Effector CD4-positive, alpha-beta T cell (primary cell): ENCODE results near the gene TSPYL2.

Experiments used
- DNase-seq: peaks from one replicate; pipeline ENCODE4 v3.0.0-alpha.2; 2020

Gene TSPYL2

DNA sequence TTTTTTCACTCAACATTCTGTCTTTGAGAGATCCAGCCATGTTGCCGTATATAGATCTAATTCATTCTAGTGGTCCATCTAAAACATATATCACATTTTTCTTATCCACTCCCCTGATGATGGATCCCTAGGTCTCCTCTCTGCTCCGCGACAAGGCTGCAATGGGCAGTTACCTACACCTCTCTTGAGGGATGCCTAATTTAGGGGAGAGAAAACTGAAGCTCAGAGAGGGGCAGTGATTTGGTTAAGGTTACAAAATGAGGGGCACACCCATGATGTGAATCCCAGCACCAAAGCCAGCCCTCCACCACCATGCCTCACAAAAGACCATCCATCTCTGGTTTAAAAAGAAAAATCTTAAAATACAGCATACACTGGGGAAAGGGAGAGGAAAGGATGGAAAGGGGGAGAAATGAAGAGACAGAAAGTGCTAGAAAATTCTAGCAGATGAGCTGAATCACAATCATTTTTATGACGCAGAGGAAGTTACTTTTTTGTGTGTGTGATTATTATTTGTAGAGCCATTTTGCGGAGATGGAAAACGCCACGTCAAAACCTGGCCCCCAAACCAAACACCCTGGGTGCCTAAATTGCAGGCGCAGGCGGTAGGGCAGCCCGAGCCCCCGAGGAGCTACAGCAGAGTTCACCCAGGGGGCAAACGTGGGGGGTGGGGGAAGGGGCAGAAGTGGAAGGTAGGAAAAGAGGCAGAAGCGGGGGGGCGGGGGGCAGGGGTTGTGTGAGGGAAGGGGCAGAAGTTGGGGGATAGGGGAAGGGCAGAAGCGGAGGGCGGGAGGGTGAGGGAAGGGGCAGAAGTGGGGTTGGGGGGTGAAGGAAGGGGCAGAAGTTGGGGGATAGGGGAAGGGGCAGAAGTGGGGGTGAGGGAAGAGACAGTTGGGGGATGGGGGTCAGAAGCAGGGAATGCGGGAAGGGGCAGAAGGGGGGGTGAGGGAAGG lies 1.3 kb upstream of the TSPYL2 start:
- no peak for DNase-seq

DNA sequence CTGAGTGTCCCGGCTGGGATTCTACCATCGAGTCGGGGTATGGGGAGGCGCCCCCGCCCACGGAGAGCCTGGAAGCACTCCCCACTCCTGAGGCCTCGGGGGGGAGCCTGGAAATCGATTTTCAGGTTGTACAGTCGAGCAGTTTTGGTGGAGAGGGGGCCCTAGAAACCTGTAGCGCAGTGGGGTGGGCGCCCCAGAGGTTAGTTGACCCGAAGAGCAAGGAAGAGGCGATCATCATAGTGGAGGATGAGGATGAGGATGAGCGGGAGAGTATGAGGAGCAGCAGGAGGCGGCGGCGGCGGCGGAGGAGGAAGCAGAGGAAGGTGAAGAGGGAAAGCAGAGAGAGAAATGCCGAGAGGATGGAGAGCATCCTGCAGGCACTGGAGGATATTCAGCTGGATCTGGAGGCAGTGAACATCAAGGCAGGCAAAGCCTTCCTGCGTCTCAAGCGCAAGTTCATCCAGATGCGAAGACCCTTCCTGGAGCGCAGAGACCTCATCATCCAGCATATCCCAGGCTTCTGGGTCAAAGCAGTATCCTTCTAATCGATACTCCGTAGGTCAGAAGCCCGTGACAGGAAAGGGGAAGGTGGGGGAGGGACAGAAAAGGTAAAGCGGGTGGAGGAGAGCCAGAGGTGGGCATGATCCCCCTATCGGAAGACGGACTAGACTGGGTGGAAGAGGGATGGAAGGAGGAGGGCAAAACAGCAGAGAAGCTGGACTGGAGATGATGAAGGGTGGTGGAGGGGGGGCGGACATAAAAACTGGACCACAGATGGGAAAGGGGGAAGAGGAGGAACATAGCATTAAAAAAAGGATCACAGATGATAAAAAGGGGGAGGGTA lies 828 bp downstream of the TSPYL2 start:
- no peak for DNase-seq

DNA sequence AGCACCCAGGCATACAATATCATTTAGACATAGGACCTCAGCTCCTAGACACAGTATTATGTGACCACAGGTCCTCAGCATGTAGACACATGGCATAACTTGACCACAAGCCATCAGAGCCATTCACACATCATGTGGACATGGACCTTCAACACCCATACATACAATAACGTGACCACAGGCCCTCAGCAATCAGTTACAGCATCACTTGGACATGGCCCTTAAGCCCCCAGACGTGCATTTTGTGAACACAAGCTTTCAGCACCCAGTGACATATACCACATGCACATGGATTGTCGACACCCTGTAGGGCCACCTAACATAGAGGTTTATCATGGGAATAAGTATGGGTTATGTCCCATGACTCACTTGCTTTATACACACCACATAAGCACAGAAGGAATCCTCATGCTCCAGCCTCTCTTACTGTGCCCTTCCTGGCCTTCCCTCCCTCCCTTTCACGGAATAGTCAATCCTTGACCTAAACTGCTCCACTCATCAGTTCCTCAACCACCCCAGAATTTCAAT lies 1.9 kb downstream of the TSPYL2 start:
- DNase-seq: no peak

DNA sequence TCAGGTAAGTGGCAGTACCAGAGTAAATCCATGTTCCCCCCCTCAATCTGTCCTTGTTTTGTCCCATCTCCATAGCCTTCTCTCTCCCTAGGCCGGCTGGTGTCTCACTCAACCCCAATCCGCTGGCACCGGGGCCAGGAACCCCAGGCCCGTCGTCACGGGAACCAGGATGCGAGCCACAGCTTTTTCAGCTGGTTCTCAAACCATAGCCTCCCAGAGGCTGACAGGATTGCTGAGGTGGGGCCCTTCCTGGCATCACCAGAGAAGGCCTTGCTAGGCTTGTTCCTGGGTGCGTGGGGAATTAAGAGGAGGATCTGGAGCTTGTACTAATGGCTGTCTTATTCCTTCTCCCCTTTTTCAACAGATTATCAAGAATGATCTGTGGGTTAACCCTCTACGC lies 2.7 kb downstream of the TSPYL2 start:
- DNase-seq: no peak

DNA sequence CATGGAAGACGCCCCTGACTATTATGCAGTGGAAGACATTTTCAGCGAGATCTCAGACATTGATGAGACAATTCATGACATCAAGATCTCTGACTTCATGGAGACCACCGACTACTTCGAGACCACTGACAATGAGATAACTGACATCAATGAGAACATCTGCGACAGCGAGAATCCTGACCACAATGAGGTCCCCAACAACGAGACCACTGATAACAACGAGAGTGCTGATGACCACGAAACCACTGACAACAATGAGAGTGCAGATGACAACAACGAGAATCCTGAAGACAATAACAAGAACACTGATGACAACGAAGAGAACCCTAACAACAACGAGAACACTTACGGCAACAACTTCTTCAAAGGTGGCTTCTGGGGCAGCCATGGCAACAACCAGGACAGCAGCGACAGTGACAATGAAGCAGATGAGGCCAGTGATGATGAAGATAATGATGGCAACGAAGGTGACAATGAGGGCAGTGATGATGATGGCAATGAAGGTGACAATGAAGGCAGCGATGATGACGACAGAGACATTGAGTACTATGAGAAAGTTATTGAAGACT lies 3.6 kb downstream of the TSPYL2 start:
- DNase-seq: no peak

DNA sequence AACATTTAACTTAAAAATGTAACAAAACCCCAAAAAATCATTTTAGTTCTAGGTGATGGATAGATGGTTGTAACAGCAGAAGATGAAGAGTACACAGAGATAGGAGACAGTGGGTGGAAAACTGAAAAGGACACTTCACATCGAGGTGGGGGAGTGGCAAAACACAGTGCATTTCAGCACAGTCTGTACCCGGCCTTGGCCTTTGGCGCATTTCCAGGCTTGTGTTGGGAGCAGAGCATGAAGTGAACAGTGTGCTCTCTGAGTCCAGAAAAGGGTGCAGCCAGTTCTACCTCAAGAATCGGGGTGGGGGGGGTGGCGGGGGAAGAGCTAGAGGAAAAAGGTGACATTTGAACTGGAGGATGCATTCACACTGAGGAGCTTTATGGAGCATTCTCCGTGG lies 4.3 kb downstream of the TSPYL2 start:
- no peak for DNase-seq

DNA sequence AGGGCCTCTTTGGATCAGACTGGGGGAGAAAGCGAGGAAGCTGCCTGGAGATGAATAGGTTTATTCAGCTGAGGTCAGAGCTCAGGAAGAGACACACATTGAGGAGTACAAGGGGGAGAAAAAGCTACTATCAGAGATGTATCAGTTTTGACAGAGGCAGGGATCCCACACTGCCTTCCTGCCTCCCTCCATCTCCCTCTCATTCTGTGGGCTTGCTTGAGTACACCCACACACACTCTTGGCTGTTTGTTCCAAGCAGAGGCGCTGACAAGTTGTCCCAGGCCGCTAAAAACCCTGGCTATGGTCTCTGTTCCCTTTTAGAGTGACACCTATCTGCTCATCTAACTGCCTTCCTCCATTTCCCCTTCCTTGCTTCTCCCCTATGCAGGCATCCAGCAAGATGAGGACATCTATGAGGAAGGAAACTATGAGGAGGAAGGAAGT lies 5.2 kb downstream of the TSPYL2 start:
- no peak for DNase-seq

DNA sequence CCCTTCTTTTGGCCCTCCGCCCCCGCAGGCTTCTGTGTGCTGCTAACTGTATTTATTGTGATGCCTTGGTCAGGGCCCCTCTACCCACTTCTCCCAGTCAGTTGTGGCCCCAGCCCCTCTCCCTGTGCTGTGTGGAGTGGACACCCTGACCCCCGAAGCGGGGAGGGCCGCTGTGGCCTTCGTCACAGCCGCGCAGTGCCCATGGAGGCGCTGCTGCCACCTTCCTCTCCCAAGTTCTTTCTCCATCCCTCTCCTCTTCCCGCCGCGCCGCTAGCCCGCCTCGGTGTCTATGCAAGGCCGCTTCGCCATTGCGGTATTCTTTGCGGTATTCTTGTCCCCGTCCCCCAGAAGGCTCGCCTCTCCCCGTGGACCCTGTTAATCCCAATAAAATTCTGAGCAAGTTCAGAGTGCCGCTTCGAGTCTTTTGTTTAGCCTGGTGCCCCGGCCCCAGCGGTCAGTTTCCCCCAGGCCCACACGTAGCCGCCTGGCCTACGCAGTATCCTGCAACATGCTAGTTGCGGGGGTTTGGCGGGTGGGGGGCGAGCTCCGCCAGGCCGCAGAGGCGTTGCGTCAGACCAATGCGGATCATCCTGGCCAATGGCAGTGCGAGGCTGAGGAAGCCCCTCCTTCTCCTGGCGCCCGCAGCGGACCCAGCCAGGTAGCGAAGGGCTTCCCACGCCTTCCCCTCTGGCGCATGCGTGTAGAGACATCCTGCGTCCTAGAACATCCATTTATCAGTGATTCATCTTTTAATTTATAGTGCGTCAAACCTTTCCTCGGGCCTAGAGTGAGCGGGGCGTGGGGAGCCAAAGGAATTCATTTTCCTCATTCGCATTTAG lies 6.2 kb downstream of the TSPYL2 start:
- peak; percentile 76 for DNase-seq

DNA sequence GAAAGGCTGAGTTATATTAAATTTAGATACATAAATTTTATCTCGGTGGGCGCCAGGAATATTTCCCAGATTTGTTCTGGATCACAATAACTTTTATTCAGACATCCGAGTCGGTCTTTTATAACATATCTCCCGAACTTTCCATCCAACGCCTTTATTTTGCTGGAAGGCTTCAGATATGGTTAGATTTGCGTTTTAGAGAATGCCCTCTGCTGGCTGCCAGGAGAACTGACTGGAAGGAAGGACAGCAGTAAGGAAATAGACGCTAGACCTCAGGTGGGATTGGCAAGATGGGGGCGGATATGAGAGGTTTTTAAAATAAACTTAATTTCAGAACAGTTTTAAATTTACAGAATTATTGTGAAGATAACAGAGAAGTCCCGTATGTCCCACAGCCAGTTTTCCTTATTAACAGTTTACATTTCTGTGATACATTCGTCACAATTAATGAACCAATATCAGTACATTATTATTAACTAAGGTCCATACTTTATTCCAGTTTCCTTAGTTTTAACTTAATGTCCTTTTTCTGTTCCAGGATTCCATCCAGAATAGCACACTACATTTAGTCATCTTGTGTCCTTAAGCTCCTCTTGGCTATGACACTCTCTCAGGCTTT lies 7.2 kb downstream of the TSPYL2 start:
- DNase-seq: no peak

DNA sequence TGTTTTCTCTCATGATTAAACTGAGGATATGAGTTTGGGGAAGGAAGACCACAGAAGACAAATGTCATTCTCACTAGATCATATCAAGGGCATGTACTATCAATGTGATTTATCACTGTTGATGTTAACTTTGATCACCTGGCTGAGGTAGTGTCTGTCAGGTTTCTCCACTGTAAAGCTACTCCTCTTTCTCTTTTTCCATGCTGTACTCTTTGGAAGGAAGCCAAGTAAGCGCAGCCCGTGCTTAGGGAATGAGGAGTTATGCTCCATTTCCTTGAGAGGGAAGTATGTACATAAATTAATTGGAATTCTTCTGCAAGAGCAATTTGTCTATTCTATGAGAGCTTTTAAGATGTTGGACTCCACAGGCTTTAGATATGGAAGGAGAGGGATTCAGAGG lies 7.8 kb downstream of the TSPYL2 start:
- DNase-seq: no peak

DNA sequence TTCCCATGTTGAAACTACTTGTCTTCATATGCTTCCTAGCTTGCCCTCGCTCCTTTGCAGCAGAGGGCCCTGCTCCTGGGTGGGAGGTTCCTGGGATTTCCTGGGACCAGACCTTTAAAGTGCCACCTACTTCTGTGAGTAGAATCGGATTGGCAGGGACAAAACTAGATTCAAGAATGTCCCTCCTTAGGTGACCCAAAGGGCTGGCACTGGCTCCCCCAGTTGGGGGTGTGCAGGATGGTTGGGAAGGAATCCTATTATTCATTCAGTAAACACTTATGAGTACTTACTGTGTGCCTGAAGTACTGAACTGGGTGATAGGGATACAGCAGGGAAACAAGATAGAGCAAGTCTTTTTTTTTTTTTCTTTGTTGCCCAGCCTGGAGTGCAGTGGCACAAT lies 9.2 kb downstream of the TSPYL2 start:
- DNase-seq: no peak

DNA sequence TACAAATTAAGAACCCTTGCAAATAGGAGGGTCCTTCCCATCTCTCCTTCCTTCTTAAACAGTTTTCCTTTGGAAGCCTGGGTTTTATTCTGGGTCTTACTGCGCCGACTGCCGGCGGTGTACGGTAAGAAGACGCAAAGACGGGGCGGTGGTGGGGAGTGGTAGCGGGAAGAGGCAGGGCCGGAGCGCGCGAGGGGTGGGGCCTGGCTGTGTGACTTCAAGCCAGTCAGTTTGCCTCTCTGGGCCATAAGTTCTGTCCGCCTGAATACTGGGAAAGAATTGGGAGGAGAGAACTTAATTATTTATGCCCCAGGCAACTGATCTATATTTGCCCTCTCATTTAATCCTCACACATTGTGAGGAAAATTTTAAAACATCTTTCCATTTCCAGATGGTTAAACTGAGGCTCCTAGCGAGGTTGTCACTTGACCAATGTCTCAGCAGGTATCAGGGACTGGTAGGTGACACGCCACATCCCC lies 11.0 kb downstream of the TSPYL2 start:
- DNase-seq: peak; percentile 65

DNA sequence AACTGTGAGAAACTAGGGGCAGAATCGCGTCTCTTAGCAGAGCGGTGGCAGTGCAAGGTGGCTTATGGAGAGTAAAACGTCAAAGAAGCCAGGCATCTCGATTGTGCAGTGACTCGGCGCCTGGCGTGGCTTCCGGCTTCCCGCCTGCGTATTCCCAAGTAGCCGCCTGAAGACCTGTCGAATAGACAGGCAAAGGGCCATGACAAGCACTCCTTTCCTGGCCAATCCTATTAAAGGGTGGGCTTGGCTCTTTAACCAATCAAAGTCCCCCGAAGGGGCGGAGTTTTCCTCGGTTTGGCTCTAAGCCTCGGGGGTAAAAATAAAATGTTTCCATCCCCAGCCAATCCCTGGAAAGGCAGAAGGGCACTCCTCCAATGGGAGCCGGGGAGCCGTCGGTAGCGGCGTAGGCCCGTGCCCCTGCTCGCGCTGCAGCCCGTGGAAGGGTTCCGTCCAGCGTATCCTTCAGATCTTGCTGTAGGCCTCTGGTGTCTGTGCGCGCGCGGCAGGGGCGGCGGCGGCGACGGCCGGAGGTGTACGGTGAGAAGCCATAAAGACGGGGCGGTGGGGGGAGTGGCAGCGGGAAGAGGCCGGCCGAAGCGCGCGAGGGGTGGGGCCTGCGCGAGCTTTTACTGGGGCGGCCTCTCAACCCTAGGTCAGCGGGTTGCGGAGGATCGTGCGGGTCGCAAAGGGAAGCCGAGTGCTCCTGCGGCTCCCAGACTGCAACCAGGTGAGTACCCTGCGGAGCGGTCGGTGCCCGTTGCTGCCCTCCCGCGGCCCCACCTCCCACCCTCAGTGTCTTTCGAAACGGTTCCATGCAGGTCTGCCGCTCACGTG lies 11.8 kb downstream of the TSPYL2 start, which contains the start of gene KANTR:
Gene KANTR, plus strand, starts transcription at position 395 of the 834 bp plus-strand sequence. CDS start 30,131 bp downstream, outside the sequence.
- peak; percentile 74 for DNase-seq

DNA sequence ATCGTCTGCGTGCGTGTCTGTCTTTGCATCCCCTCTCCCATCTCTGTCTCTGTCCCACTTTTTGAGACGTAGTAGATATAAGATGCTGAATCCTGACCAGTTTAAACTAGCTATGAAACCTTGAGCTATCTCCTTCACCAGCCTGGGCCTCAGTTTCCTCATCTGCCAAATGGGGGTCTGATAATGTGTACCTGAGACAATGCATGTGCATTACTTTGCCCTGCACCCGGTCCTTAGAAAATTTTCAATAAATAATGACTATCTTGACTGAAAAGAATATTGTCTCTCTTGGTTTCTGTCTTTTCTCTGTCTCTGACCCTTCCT lies 12.4 kb downstream of the TSPYL2 start:
- DNase-seq: no peak

DNA sequence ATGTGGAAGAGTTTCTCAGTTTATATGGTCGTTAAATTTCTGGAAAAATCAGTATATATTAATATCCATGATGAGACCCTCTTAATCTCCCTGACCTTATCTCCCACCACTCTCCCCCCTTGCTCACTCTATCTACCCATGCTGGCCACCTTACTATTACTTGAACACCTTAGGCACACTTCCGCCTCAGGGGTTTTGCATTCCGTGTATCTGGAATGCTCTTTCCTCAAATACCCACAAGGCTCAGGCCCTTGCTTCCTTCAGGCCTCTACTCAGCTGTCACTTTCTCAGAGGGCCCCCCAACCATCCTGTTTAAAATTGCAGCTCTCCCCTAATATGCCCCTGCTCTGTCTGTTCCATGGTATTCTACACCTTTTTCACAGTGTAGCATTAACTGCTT lies 13.6 kb downstream of the TSPYL2 start:
- DNase-seq: no peak

DNA sequence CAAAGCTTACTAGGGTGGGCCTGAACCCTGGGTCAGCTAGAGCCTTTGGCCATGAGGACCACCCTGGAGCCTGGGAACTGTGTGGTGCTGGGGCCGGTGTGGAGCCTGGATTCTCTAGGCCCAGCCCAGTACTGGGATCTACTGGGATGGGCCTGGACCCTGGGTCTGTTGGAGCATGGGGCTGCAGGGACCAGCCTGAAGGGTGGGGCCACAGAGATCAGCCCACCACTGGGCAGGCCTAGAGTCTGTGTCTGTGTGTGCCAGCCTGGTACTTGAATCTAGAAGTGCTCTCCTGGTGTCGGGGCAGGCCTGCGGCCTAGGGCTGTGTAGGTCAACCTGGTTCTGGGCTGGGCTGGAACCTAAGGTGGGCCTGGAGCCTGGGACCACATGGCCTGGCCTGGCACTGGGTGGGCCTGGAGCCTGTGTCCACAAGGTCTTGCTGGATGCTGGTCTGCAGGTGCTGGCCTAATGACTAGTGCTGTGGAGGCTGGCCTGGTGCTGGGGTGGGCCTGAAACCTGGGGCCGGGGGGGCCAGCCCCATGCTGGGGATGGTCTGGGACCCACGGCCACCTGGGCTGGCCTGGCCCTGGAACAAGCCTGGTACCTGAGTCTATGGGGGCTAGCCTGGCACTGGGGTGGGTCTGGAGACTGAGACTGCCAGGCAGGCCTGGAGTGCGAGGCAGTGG lies 32.8 kb downstream of the TSPYL2 start:
- DNase-seq: no peak

DNA sequence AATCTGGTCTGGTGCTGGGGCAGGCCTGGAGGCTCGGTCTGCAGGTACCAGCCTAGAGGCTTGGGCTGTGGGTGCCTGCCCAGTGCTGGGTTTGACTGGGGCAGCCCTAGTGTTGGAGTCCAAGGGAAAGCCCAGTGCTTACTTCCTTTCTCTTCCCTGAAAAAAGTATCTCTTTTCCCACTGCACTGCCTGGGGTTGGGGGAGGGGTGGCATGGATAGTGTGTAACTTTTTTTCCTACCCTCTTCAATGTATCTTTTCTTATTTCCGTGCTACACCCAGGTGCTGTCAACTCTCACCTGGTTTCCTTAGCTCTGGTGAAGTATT lies 33.3 kb downstream of the TSPYL2 start:
- DNase-seq: no peak

DNA sequence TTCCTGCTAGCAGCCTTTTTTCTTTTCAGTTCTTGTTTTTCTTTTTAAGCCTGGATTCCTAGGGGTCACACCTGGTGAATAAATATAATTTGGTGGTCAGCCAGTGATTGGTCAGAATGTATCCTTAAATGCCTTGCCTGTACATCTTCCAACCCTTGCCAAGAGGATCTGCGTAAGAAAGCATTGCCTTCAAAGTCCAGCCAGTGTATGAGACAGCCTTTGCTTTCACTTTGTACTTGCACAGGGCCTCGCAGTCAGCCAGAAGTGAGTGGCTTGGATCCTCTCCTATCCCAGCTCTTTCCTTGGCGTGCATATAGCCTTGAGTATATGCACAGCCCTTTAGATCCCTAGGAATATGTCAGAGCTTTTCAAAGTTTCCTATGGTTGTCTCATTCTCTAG lies 33.9 kb downstream of the TSPYL2 start:
- no peak for DNase-seq

DNA sequence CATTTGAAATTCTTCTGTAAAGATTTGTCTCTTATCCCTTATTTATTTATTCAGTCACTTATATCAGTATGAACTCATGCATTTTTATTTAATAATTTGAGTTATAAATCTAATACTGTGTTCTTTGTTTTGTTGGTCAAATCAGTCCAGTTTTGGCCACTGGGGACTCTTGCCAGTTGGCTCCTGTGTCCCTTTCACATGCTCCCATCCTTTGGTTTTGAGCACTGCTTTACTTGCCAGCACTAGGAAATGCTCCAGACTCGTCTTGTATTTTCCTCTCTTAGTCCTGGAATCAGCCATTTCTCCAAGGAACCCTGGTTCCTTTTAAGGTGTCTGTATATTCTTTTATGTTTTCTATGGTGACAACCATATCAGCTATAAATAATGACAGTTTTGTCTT lies 39.8 kb downstream of the TSPYL2 start:
- no peak for DNase-seq

DNA sequence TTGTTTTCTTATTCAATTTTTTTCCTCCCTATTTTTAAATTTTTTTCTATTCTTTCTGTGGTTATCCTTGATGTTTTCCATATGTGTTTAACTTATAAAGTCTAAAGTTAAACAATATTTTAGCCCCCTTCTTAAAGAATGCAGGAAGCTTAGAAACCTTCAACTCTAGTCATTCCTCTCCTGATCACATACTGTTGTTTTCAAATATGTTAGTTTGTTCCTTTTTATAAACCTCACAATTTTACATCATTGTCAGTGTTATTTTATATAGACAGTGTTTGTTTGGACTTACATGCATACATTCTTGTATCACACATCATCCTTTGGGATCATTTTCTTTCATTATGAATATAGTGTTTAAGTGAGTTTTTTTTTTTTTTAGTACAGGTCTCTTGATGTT lies 43.3 kb downstream of the TSPYL2 start:
- no peak for DNase-seq
